GM23338 (cell line): ENCODE measurements around the gene BAG3. TPM values are rescaled to one million over a fixed set of nuclear protein-coding genes. Genes with fewer than 3 reads are reported as not detected.

Experiments used
- ATAC-seq: fragments of 200-7000 bp; cut with Tn5 transposase; 3 replicates; pipeline ENCODE4 v1.9.1; 2020
- DNase-seq: peaks from one replicate; pipeline ENCODE4 v3.0.0-alpha.2; 2015; ENCODE audit warnings: low spot score
- H2AFZ ChIP-seq: fragments of 200-600 bp; sonication (generic); 2 replicates; pipeline ENCODE4 v1.8.0; 2016; ENCODE audit warnings: antibody characterized with exemption, mild to moderate bottlenecking, moderate library complexity
- H3F3A ChIP-seq: fragments of 200-600 bp; sonication (generic); replicated peaks from 2 replicates; pipeline ENCODE4 v1.8.0; 2017; ENCODE audit warnings: antibody characterized with exemption, mixed run types, low read depth
- H3K27ac ChIP-seq: fragments of 200-600 bp; sonication (generic); 2 replicates; pipeline ENCODE4 v1.6.1; 2016; ENCODE audit warnings: low read depth
- H3K27me3 ChIP-seq: fragments of 200-600 bp; sonication (generic); 2 replicates; pipeline ENCODE4 v1.8.0; 2016; ENCODE audit warnings: mild to moderate bottlenecking, mixed run types, moderate library complexity; ENCODE audit not compliant: insufficient read depth
- H3K36me3 ChIP-seq: fragments of 200-600 bp; sonication (generic); 2 replicates; pipeline ENCODE4 v1.8.0; 2016; ENCODE audit warnings: mild to moderate bottlenecking; ENCODE audit not compliant: insufficient read depth
- H3K4me1 ChIP-seq: fragments of 200-600 bp; sonication (generic); 2 replicates; pipeline ENCODE4 v1.8.0; 2016; ENCODE audit warnings: mild to moderate bottlenecking, moderate library complexity; ENCODE audit not compliant: insufficient read depth
- H3K4me2 ChIP-seq: fragments of 200-600 bp; sonication (generic); 2 replicates; pipeline ENCODE4 v1.7.1; 2017; ENCODE audit warnings: mixed run types
- H3K4me3 ChIP-seq: fragments of 200-600 bp; sonication (generic); 2 replicates; pipeline ENCODE4 v1.6.1; 2016; ENCODE audit warnings: mixed run types
- H3K79me2 ChIP-seq: fragments of 200-600 bp; sonication (generic); replicated peaks from 2 replicates; pipeline ENCODE4 v1.8.0; 2017; ENCODE audit warnings: mild to moderate bottlenecking; ENCODE audit not compliant: insufficient read depth
- H3K9me2 ChIP-seq: fragments of 200-600 bp; sonication (generic); 2 replicates; pipeline ENCODE4 v1.8.0; 2017; ENCODE audit not compliant: insufficient read depth
- H4K20me1 ChIP-seq: fragments of 200-600 bp; sonication (generic); replicated peaks from 2 replicates; pipeline ENCODE4 v1.8.0; 2017; ENCODE audit warnings: mild to moderate bottlenecking; ENCODE audit not compliant: insufficient read depth
- H3K27ac Mint-ChIP-seq: 2 replicates; pipeline ENCODE4 v1.8.0; 2020; ENCODE audit warnings: inconsistent platforms, mild to moderate bottlenecking, moderate library complexity, mixed read lengths
- H3K27me3 Mint-ChIP-seq: 3 replicates; pipeline ENCODE4 v1.8.0; 2022; ENCODE audit warnings: low read depth, mild to moderate bottlenecking, moderate library complexity, mixed read lengths, inconsistent platforms; ENCODE audit not compliant: insufficient read depth, poor library complexity
- H3K36me3 Mint-ChIP-seq: 3 replicates; pipeline ENCODE4 v1.8.0; 2021; ENCODE audit warnings: low read depth, mild to moderate bottlenecking, inconsistent platforms, moderate library complexity, mixed read lengths
- H3K4me1 Mint-ChIP-seq: 3 replicates; pipeline ENCODE4 v1.8.0; 2020; ENCODE audit warnings: mild to moderate bottlenecking, inconsistent platforms, mixed read lengths
- H3K4me3 Mint-ChIP-seq: 3 replicates; pipeline ENCODE4 v1.8.0; 2021; ENCODE audit warnings: moderate library complexity, mild to moderate bottlenecking, inconsistent platforms, mixed read lengths
- H3K9me3 Mint-ChIP-seq: 3 replicates; pipeline ENCODE4 v1.8.0; 2020; ENCODE audit warnings: moderate library complexity, mild to moderate bottlenecking, inconsistent platforms, mixed read lengths
- ETS1 ChIP-seq: IDR thresholded peaks from 2 replicates; pipeline ENCODE4 v1.6.1; 2016; ENCODE audit warnings: antibody characterized with exemption
- JUNB ChIP-seq: IDR thresholded peaks from one replicate; pipeline ENCODE4 v1.6.1; 2016; ENCODE audit warnings: antibody characterized with exemption; ENCODE audit not compliant: unreplicated experiment
- NANOG ChIP-seq: IDR thresholded peaks from 2 replicates; pipeline ENCODE4 v1.6.1; 2016; ENCODE audit warnings: antibody characterized with exemption, borderline replicate concordance
- REST ChIP-seq: IDR thresholded peaks from one replicate; pipeline ENCODE4 v1.6.1; 2018; ENCODE audit warnings: antibody characterized with exemption; ENCODE audit not compliant: unreplicated experiment
- ZNF331 ChIP-seq: fragments of 250-450 bp; sonication (Bioruptor Pico); IDR thresholded peaks from 2 replicates; pipeline ENCODE4 v1.5.0; 2020; ENCODE audit warnings: low read depth, mild to moderate bottlenecking, moderate library complexity
- ZNF462 ChIP-seq: fragments of 250-450 bp; sonication (Bioruptor Pico); IDR thresholded peaks from 2 replicates; pipeline ENCODE4 v1.5.0; 2020; ENCODE audit warnings: mild to moderate bottlenecking, moderate library complexity
- polyA plus RNA-seq: library from polyadenylated mRNA; unstranded; fragments of >200 nt; fragmentation: Nextera tagmentation; extraction: Ambion mirVana; gene quantifications from 2 replicates; pipeline ENCODE4 v1.2.1, GENCODE V29; 2016
- total RNA-seq: library from RNA; depleted of rRNA; stranded (reverse); fragments of >200 nt; shearing (Covaris generic); gene quantifications from 2 replicates; pipeline ENCODE4 v1.2.3, GENCODE V29; 2014

Gene BAG3
- total and polyA plus RNA-seq, 2 experiments from 2014 or later, result 8.2 to 8.4 TPM

- H4K20me1 ChIP-seq, result no peaks in the 10 kb centered on the region
- no peaks in the 10 kb centered on the region for H3F3A ChIP-seq
- DNase-seq, result no peak
- ATAC-seq, result no peak
- Mint-ChIP-seq H3K9me3 (peaks cover 4% of the 10 kb centered on the region; the same call in 2 of the 3 replicates), H3K27ac (no peak overlapping the region), H3K27me3 (peaks cover 3% of the 10 kb centered on the region), H3K36me3 (peaks cover 11% of the 10 kb centered on the region), H3K4me3 (no peak overlapping the region), H3K4me1 (no peaks in the 10 kb centered on the region; the same call in 2 of the 3 replicates)
- no peak overlapping the region for H3K27ac ChIP-seq
- no peaks in the 10 kb centered on the region for H3K4me1 ChIP-seq
- no peaks in the 10 kb centered on the region for H3K79me2 ChIP-seq
- no peaks in the 10 kb centered on the region for H3K27me3 ChIP-seq
- no peak for TF ChIP-seq REST
- no peak for TF ChIP-seq ETS1
- TF ChIP-seq NANOG, result no peak
- no peak for TF ChIP-seq ZNF331 (CRISPR knock-in tag)
- no peak for TF ChIP-seq ZNF462 (CRISPR knock-in tag)
- no peak for TF ChIP-seq JUNB
- H3K9me2 ChIP-seq, result no peaks in the 10 kb centered on the region
- no peak overlapping the region for H2AFZ ChIP-seq
- H3K36me3 ChIP-seq, result peaks cover 6% of the 10 kb centered on the region; the same call in 1 of the 2 replicates
- H3K4me2 ChIP-seq, result no peak overlapping the region
- H3K4me3 ChIP-seq, result no peak overlapping the region
These were observed 28.3 kb downstream of the BAG3 start for GRCh38 chr10:119679480-119679829.
